SK-N-DZ (cell line): ENCODE data around the gene CACNA1F.

Experiments used
- DNase-seq: peaks from one replicate; pipeline ENCODE4 v3.0.0-alpha.2; 2015; ENCODE audit warnings: low spot score

Gene CACNA1F

DNA sequence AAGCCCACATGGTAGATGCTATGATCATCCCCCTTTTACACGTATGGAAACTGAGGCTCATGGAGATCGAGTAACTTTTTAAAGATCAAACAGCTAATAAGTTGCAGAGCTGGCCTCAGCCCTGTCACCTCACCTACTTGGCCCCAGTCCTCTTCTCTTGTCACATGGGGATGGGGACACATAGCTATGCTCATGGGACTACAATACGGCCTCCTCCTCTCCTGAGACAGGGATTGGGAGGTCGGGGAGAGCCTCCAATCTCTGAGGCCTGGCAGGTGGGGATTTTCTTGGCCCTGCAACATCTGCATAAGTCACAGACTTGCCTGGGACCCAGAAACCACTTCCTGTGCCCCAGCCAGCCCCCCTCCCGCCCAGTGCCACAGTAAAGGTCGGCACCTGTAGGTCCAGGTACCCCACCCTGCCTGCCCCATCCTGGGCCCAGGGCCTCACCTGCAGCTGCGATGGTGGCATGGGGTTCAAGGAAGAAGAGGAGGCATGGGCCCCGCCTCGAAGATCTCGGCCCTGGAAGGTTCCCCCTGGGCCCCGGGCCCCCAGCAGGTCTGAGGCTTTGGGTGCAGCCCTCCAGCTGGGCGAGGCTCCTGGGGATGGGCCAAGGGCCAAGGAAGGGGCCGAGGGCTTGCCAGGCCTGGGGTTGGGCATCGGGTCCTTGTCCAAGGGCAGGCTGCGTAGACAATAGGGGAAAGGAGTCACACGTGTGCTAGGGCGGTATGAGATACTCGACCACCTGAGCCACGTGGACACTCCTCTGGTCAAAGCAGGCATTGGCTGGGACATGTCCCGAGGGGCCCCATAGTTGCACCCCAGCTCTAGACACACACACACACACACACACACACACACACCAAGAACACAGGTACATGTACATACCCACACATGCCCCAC lies 25.0 kb upstream of the CACNA1F start:
- no peak for DNase-seq

DNA sequence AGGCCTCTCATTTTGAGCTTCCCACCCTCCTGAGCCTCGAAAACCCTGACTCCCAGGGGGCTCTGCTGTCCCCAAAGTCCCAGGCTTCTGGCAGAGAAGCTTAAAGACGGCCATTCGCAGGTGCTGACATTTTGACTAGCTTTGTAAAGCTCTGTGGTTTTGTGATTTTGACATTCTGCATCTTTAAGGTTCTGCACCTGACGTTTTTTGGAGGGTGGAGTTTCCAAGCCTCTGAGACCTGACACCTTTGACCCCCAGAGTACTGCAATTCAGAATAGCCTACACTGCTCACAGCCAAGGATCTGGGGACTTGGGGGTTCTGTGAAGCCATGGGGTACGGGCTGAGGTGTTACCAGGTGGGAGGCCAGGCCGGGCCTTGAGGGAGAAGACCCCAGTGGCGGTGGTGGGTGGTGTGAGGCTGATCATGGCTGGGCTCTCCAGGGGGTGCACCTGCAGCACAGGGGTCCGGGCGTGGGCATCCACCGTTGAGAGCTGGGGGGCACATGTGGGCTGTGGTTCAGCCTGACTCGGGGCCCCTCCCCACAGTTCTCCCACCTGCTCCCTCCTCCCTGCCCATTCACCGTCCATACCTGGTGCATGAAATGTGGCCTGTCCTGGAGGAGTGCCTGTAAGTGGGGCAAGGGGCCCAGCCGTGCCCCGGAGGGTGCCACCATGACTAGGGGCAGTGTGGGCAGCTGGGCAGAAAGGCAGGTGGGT lies 24.1 kb upstream of the CACNA1F start:
- DNase-seq: no peak

DNA sequence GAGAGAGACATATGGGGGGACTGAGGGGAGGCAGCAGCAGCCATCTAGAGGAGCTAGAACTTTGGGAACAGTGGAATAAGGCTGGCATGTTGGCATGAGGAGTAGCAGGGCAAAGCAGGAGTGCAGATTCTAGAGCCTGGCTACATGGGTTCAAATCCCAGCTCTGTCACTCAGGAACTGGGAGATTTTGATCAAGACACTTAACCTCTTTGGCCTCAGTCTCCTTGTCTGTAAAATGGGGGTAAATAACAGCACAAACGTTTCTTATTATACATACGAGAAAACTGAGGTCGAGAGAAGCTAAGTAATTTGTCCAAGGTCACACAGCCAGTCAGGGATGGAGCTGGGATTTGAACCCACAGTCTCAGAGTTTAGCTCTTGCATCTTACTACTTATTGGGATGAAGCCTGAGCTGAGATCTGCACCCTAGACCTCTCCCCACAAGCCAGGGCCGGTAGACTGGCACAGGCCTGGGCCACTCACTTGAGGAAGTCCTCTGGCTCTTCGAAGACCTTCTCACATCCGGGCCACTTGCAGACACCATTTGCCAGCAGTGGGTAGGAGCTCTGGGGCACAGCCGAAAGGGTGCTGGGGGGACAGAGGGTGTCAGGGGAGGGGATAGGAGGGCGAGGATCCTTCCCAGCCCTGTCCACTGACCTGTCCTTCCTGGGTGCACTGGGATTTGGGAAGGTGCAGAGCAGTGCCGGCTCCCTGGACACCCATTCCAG lies 23.3 kb upstream of the CACNA1F start:
- DNase-seq: no peak

DNA sequence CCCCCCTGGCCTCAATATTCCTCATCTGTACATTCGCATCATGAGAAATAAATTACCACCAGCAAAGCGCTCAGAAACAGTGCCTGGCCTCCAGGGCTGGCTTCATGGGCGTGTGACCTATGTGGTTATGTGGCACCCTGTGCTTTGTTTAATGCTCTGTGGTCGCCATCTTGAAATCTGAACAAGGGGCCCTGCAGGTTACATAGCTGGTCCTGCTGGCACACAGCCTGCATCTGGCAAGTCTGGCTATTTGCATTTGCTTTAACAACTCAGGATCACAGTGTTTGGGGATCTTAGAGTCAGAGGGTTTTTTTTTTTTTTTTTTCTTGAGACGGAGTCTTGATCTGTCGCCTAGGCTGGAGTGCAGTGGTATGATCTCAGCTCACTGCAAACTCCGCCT lies 21.5 kb upstream of the CACNA1F start:
- no peak for DNase-seq

DNA sequence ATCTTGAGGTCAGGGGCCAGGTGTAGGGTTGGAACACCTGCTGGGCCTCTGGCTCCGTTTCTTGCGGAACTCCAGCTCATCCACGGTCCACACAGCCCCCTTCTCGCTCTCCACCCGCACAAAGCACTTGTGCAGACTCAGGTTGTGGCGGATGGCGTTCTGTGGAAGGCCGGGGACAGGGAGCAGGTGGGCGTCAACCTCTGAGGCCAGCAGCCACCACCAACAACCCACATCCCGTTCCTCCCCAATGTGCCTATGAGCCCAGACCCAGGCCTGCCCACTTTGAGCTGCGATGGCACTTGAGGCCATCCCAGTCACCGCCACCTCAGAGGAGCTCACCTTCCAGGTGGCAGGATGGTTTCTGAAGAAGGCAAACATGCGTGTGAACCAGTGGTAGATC lies 18.2 kb upstream of the CACNA1F start:
- DNase-seq: no peak

DNA sequence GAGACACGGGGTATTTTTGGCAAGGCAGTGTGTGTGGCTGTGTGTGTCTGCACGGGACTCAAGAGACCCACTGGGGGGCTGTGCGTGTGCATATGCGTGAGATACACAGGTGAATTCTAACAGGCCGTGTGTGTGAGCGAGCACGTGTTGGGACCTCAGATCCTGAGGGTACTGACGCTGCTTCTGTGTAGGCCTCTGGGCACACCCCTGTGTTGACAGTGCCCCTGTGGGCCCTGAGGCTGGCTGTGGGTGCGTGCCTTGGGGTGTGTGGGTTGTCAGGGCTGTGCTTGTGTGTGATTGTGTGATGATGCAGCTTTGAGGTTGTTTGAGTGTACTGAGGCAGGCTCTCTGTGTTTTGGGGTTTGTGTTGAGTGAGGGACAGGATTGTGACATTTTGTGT lies 17.4 kb upstream of the CACNA1F start:
- DNase-seq: no peak

DNA sequence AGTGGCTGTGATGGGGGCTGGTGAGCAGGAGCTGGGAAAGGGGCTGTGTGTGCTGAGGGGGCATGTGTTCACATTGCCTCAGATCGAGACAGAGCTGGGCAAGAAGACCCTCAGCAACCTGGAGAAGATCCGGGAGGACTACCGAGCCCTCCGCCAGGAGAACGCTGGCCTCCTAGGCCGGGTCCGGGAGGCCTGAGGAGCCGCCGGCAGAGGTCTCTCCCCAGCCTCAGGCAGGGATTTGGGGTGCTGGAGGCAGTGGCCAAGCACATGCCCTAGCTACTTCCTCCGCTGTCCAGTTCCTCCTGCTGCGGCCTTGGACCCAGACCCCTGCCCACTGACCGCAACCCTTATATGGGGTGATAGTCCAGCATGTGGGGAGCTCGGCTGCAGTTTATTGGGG lies 16.9 kb upstream of the CACNA1F start:
- DNase-seq: no peak

DNA sequence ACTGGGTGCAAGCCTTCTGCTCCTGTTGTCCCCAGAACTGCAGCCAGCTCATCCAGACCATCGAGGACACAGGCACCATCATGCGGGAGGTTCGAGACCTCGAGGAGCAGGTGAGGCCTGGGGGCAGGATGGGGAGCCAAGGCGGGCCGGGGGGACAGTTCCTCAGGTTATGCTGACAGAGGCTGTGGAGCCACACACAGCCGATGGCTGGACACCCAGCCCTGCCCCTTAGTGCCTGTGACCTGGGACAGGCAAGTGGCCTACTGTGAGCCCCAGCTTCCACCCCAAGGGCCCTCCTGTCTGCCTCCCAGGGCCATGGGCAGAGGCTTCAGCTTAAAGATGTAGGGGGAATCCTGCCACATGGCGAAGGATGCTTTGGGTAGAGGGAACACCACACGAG lies 16.5 kb upstream of the CACNA1F start:
- no peak for DNase-seq

DNA sequence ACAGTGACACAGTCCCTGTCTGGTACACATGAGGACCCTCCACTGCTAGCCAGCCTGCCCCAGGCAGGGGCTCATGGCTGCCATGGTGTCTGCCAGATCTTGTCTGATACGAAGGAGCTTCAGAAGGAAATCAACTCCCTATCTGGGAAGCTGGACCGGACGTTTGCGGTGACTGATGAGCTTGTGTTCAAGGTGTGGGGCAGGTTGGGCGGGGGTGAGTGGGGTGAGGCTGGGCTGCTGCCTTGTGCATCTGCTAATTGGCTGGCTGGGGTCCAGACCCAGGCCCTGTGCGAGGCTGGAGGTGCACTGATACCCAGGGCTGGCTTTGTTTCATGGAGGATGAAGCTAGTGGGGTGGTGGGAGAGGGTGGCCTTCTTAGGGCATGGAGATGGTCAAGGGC lies 15.9 kb upstream of the CACNA1F start:
- DNase-seq: no peak

DNA sequence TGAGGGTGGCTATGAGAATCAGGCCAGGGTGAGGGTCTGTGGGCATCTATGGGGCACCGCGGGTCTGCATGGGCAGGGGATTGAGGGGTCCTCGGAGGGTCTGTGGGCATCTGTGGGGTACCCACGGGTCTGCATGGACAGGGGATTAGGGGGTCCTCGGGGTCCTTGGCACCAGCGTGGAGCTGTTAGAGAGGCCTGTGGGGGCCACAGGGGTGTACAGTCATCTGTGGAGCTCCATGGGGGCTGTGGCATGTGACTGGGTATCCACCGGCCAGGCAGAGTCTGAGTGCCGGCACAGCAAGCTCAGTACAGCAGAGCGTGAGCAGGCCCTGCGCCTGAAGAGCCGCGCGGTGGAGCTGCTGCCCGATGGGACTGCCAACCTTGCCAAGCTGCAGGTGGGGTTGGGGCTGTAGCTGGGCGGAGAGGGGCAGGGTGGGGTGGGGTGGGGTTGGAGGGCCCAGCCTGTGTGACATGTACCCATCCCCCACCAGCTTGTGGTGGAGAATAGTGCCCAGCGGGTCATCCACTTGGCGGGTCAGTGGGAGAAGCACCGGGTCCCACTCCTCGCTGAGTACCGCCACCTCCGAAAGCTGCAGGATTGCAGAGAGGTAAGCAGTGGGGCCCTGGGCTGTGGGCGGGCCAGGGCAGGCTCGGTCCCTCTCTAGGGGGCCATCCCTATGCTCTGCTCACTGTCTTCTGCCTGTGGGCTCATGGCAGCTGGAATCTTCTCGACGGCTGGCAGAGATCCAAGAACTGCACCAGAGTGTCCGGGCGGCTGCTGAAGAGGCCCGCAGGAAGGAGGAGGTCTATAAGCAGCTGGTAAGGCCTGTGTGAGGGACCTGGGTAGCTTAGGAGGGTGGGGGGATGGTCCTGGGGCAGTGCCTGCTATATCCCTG lies 15.0 kb upstream of the CACNA1F start:
- no peak for DNase-seq

DNA sequence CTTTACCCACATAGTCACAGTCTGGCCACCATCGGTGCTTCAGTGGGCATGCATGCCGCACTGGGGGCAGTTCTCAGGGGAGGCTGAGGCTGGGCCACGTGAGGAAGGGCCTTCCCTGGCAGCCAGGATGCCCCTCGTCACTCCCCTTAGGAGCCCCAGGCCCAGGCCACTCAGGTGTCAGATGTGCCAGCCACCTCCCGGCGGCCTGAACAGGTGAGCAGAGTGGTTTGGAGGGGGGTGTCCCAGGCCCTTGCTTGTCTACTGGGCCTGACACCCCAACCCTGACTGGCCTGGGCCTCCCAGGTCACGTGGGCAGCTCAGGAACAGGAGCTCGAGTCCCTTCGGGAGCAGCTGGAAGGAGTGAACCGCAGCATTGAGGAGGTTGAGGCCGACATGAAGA lies 14.2 kb upstream of the CACNA1F start:
- DNase-seq: no peak

DNA sequence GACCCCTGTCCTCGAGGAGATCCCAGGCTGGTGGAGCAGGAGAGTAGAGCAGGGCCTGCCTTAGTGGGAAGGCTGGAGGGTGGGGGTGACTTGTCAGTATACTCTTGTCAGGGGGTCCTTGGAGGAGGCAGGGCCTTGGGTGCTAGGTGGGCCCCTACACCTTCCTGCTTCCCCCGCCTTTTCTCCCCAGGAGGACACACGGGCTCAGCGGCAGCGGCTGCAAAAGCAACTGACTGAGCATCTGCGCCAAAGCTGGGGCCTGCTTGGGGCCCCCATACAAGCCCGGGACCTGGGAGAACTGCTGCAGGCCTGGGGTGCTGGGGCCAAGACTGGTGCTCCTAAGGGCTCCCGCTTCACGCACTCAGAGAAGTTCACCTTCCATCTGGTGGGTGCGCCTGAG lies 13.4 kb upstream of the CACNA1F start:
- no peak for DNase-seq

DNA sequence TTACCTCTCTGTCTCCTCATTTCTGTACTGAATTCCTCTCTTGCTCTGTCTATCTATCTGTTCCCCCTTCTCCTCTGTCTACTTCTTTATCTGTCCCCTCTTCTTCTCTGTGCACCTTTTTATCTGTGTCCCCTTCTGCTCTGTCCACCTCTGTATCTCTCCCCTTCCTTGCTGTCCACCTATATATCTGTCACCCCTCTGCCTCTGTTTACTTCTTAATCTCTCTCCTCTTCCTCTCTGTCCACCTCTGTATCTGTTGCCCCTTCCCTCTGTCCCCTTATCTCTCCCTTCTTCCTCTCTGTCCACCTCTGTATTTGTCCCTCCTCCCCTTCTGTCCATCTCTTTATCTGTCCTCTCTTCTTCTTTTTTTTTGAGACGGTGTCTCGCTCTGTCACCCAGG lies 11.1 kb upstream of the CACNA1F start:
- DNase-seq: no peak

DNA sequence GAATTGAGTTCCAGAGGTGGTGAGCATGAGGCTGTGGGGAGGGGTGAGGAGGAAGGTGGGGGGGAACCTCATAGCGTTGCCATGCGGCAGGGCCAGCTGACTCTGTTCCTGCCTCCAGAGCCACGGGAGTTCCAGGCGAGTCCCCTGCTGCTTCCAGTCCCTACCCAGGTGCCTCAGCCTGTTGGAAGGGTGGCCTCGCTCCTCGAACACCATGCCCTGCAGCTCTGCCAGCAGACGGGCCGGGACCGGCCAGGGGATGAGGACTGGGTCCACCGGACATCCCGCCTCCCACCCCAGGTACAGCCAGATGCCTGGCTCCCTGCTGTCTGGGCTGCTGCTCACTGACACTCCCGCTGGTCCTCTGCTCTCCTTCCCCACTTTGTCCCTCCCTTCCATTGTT lies 10.0 kb upstream of the CACNA1F start:
- no peak for DNase-seq

DNA sequence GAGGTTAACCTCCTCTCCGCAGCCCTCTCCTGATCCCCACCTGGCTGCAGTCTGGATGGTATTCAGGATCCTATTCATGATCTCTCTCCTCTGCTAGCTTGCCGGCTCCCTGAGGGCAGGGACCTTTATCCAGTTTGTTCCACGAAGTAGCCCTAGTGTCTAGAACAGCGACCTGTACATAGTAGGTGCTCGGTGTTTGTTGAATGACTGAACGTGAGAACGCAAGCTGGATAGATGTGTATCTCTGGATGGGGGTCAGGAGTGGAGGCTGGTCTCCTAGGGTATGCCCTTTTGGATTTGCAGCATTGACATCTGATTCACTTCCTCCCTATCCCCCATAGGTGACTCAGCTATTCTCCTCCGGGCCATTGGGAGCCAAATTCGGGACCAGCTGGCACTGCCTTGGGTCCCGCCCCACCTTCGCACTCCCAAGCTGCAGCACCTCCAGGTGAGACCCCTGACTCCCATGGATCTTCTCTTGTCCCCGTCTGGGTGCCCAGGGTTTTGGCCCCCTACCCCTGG lies 9.5 kb upstream of the CACNA1F start:
- DNase-seq: no peak

DNA sequence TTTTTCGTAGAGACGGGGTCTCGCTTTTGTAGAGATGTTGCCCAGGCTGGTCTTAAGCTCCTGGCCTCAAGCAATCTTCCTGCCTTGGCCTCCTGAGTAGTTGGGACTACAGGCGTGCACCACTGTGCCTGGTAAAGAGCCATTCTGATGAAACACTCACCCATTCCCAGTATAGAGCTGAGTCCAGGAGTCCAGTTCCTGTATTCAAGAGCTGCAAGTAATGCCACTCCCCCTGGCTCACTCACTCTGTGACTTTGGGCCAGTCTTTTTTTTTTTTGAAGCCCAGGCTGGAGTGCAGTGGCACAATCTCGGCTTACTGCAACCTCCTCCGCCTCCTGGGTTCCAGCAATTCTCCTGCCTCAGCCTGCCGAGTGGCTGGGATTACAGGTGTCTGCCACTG lies 5.6 kb upstream of the CACNA1F start:
- DNase-seq: no peak

DNA sequence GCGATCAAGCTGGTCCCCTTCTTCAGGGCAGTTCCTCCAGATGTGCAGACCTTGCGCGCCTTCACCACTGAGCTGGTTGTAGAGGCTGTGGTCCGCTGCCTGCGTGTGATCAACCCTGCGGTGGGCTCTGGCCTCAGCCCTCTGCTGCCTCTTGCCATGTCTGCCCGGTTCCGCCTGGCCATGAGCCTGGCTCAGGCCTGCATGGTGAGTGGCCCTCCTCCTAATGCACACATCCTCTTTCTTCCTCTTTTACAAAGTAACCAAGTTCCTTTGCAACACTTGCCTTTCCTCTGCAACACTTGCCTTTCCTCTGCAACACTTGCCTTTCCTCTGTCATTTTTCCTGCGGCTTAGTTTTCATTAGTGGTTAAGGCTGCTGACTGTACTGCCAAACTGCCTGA lies 3.9 kb upstream of the CACNA1F start:
- DNase-seq: no peak

DNA sequence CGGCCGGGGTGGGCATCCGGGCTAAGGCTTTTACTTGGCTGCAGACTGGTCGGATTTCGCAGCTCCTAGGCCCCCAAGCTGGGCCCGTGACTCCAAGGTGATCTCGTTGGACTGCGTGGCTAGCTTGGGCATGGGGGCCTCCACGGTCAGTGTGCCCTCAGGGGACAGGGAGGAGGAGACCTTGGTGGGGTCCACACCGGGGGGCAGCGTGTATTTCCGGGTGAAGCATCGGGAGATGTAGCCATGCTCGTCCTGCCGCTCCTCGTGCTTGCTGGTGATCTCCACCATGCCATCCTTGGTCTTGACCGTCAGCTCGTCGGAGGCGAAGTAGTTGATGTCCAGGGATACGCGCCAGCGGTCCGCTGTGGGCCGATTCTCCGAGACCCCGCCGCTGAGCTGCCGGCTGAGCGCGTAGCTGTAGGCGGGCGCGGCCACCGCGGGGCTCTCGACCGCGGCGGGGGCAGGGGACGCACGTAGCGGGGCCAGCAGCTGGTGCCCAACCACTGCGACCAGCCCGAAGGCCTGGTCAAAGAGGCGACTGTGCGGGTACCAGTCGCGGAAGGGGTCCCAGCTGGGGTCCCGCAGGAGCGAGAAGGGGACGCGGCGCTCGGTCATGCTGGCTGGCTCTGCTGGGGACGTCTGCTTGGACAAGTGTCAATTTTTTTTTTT lies 881 bp upstream of the CACNA1F start:
- no peak for DNase-seq

DNA sequence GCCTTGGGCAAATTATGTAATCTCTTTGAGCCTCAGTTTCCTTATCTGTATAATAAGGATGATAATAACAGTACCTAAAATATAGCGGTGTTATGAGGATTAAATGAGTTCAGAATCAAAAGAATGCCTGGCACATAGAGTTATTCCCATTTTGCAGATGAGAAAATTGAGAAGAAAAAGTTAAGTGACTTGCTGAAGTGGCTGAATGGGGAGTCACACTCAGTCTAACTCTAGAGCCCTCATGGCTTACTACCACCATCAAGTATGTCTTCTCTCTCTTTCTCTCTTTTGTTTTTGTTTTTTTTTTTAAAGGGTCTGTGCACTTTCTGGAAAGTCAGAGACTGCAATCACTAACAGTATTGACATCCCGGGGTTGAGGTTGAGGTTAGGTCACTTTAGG lies 615 bp downstream of the CACNA1F start:
- no peak for DNase-seq

DNA sequence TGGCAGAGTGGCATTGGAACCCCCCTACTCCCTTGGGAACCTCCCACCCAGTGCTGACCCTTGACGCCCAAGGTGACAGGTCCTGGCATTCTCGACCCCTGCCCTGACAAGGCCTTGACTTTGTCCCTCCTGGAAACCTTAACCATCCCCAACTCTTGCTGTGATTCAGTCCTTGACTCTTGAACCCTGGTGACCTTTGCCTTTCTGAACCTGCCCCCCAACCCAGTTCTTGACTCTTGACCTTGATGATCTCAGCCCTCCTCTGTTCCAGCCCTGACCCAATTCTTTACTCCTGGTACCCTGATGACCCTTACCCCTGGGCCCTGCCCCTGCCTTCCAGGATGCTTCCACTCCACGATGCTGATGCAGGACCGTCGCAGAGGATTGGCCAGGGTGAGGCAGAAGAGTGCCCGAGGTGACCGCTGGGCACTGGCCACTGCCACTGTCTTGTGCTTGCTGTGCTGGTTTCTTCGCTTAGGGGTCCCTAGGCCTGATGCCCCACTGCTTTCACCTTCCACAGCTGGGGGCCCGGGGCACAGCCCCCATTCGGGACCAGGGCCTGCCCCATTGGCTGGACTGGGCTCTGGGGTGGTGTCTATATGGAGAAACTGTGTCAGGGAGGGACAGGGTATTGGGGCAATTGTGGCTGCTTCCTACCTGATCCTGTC lies 1.7 kb downstream of the CACNA1F start:
- no peak for DNase-seq
